Measurements from ENCODE around the gene GCNT4. TPM values are rescaled to one million over a fixed set of nuclear protein-coding genes. Genes with fewer than 3 reads are reported as not detected.

Gene GCNT4
- under 0.01 and 0.30 TPM in 2 replicates for total RNA-seq

GRCh38 chr5:75052192-75053053, at the start of gene GCNT4:
TSS of gene GCNT4 (minus strand) at chr5:75052558. CDS start at chr5:75030037, 22,521 bp downstream.

Other genes with a start within 250 kb of the GCNT4 start
- gene FAM169A, start 186.2 kb downstream of the GCNT4 start, total RNA-seq, result under 0.01 and 0.30 TPM in 2 replicates
- gene ANKRD31, start 184.3 kb upstream of the GCNT4 start, total RNA-seq, result not detected in 2 replicates